ENCODE results near the gene PCDHB14. TPM values are rescaled to one million over a fixed set of nuclear protein-coding genes. Genes with fewer than 3 reads are reported as not detected.
"Not testable (repeated sequence)": the region's sequence is repeated elsewhere in the genome, so short reads cannot be mapped to it uniquely, and the experiment has no call there.

PCDHB14 gene
- total RNA-seq, 1 experiment from 2014 or later: 2.6 TPM

DNA sequence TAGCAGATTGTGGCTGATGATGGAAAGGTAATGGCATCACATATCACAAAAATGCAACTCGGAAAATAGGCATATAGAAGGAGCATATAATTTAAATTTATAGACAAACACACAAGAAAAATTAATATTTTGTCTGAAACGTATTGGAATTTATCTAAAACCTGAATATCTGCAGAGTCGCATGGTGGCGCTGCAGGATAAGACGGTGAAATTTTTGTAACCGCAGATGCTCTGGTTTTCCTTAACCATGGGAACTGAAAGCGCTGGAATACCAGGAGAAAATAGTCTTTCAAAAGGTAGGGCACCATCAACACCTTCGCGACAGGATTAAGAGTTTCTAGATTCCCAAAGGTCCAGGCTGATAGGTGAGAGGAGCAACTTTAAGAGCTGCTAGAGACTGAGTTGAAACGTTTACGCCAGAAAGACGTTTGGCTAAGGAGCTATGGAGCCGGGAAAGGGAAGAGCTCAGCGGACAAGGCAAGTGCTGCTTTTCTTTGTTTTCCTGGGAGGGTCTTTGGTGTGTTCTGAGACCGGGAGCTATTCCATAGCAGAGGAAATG, 11.0 kb downstream of the PCDHB14 start (continued):
- no peak for TF ChIP-seq ZBTB21 (CRISPR knock-in tag; IDR thresholded peaks at IDR 0.05; ENCODE audit: borderline replicate concordance)

DNA sequence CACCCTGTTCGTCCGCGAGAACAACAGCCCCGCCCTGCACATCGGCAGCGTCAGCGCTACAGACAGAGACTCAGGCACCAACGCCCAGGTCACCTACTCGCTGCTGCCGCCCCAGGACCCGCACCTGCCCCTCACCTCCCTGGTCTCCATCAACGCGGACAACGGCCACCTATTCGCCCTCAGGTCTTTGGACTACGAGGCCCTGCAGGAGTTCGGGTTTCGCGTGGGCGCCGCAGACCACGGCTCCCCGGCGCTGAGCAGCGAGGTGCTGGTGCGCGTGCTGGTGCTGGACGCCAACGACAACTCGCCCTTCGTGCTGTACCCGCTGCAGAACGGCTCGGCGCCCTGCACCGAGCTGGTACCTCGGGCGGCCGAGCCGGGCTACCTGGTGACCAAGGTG, 12.8 kb downstream of the PCDHB14 start:
- H3K4me3 Mint-ChIP-seq: not testable (repeated sequence)
- H3K9me3 Mint-ChIP-seq: peaks cover 30% of the 10 kb centered on the region

DNA sequence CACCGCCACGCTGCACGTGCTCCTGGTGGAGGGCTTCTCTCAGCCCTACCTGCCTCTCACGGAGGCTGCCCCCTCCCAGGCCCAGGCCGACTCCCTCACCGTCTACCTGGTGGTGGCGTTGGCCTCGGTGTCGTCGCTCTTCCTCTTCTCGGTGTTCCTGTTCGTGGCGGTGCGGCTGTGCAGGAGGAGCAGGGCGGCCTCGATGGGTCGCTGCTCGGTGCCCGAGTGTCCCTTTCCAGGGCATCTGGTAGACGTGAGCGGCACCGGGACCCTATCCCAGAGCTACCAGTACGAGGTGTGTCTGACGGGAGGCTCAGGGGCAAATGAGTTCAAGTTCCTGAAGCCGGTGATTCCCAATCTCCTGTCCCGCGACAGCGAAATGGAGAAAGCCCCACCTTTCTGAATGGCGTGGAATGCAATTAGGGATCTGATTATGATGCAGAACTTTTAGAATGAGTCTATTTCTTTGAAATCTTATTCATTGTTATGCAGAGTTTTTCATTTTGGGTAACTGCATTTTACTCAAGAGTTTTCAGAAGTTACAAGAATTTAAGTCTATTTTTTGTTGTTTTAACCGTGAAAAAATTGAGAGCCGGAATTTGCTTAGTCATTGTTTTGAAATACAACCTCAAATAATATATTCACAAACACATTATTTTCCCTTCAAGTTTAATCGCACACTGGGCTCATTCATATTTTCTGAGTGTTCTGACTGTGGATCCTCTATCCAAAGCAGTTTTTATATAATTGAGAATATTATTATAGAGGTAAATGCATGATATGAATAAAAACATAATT, 13.6 kb downstream of the PCDHB14 start:
- Mint-ChIP-seq H3K4me1 (peaks cover 5% of the 10 kb centered on the region), H3K27ac (peak overlapping the region; percentile 50; the same call in 1 of the 2 replicates), H3K27me3 (ENCODE audit: low read depth) (peaks cover 3% of the 10 kb centered on the region; the same call in 1 of the 2 replicates), H3K4me3 (no peak overlapping the region), H3K36me3 (peaks cover 29% of the 10 kb centered on the region), H3K9me3 (peaks cover 27% of the 10 kb centered on the region)
- TF ChIP-seq, protein P1, sequence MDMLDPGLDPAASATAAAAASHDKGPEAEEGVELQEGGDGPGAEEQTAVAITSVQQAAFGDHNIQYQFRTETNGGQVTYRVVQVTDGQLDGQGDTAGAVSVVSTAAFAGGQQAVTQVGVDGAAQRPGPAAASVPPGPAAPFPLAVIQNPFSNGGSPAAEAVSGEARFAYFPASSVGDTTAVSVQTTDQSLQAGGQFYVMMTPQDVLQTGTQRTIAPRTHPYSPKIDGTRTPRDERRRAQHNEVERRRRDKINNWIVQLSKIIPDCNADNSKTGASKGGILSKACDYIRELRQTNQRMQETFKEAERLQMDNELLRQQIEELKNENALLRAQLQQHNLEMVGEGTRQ (CRISPR knock-in tag; IDR thresholded peaks at IDR 0.05): no peak
- TF ChIP-seq CREM (CRISPR knock-in tag; IDR thresholded peaks at IDR 0.05): no peak
- TF ChIP-seq, protein P2, sequence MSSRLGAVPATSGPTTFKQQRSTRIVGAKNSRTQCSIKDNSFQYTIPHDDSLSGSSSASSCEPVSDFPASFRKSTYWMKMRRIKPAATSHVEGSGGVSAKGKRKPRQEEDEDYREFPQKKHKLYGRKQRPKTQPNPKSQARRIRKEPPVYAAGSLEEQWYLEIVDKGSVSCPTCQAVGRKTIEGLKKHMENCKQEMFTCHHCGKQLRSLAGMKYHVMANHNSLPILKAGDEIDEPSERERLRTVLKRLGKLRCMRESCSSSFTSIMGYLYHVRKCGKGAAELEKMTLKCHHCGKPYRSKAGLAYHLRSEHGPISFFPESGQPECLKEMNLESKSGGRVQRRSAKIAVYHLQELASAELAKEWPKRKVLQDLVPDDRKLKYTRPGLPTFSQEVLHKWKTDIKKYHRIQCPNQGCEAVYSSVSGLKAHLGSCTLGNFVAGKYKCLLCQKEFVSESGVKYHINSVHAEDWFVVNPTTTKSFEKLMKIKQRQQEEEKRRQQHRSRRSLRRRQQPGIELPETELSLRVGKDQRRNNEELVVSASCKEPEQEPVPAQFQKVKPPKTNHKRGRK (CRISPR knock-in tag; IDR thresholded peaks at IDR 0.05; ENCODE audit: borderline replicate concordance): no peak
- TF ChIP-seq FOXK1 (CRISPR knock-in tag; IDR thresholded peaks at IDR 0.05): no peak
- no peak for TF ChIP-seq RORB (CRISPR knock-in tag; IDR thresholded peaks at IDR 0.05)
- TF ChIP-seq, protein P3, sequence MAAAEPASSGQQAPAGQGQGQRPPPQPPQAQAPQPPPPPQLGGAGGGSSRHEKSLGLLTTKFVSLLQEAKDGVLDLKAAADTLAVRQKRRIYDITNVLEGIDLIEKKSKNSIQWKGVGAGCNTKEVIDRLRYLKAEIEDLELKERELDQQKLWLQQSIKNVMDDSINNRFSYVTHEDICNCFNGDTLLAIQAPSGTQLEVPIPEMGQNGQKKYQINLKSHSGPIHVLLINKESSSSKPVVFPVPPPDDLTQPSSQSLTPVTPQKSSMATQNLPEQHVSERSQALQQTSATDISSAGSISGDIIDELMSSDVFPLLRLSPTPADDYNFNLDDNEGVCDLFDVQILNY (CRISPR knock-in tag; IDR thresholded peaks at IDR 0.05): no peak
- TF ChIP-seq NR2C2 (CRISPR knock-in tag; IDR thresholded peaks at IDR 0.05): no peak
- TF ChIP-seq NFATC4 (CRISPR knock-in tag; IDR thresholded peaks at IDR 0.05): no peak
- ChIA-PET POLR2A (no interaction called here), CTCF (interaction anchor here (0.8 to 1.3 kb wide), 3 partner anchors 8 to 137 kb away, joined by 3 to 5 read pairs (median 4); partner anchors contain the start of genes PCDHB14, PCDHB15 and PCDHGA6)
- ATAC-seq (no peak), DNase-seq (ENCODE audit: low spot score) (no peak)

More for the DNA sequence above, 12.8 kb downstream of the PCDHB14 start:
- CTCF ChIA-PET: interaction anchor here (0.8 kb wide), 1 partner anchor 9 kb away, joined by 3 read pairs; the partner anchor contains the start of gene PCDHB15
- H3K4me1 Mint-ChIP-seq; DNase-seq (ENCODE audit: low spot score); H3K27ac Mint-ChIP-seq; POLR2A ChIA-PET; ATAC-seq; H3K27me3 Mint-ChIP-seq (ENCODE audit: low read depth): not testable (repeated sequence)
- peaks cover 30% of the 10 kb centered on the region for H3K36me3 Mint-ChIP-seq

DNA sequence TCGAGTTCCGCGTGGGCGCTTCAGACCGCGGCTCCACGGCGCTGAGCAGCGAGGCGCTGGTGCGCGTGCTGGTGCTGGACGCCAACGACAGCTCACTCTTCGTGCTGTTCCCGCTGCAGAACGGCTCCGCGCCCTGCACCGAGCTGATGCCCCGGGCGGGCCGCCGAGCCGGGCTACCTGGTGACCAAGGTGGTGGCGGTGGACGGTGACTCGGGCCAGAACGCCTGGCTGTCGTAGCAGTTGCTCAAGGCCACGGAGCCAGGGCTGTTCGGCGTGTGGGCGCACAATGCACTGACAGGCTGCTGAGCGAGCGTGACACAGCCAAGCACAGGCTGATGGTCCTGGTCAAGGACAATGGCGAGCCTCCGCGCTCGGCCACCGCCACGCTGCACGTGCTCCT, 18.4 kb downstream of the PCDHB14 start:
- CTCF ChIA-PET: no interaction called here
- H3K4me1 Mint-ChIP-seq: peaks cover 13% of the 10 kb centered on the region

More for the DNA sequence above, 18.4 kb downstream of the PCDHB14 start:
- H3K36me3 Mint-ChIP-seq: peaks cover 20% of the 10 kb centered on the region
- POLR2A ChIA-PET: no interaction called here
- ATAC-seq: no peak
- no peak for DNase-seq (ENCODE audit: low spot score)
- H3K27ac Mint-ChIP-seq: no peak overlapping the region
- TF ChIP-seq, protein P4, sequence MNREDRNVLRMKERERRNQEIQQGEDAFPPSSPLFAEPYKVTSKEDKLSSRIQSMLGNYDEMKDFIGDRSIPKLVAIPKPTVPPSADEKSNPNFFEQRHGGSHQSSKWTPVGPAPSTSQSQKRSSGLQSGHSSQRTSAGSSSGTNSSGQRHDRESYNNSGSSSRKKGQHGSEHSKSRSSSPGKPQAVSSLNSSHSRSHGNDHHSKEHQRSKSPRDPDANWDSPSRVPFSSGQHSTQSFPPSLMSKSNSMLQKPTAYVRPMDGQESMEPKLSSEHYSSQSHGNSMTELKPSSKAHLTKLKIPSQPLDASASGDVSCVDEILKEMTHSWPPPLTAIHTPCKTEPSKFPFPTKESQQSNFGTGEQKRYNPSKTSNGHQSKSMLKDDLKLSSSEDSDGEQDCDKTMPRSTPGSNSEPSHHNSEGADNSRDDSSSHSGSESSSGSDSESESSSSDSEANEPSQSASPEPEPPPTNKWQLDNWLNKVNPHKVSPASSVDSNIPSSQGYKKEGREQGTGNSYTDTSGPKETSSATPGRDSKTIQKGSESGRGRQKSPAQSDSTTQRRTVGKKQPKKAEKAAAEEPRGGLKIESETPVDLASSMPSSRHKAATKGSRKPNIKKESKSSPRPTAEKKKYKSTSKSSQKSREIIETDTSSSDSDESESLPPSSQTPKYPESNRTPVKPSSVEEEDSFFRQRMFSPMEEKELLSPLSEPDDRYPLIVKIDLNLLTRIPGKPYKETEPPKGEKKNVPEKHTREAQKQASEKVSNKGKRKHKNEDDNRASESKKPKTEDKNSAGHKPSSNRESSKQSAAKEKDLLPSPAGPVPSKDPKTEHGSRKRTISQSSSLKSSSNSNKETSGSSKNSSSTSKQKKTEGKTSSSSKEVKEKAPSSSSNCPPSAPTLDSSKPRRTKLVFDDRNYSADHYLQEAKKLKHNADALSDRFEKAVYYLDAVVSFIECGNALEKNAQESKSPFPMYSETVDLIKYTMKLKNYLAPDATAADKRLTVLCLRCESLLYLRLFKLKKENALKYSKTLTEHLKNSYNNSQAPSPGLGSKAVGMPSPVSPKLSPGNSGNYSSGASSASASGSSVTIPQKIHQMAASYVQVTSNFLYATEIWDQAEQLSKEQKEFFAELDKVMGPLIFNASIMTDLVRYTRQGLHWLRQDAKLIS (CRISPR knock-in tag; IDR thresholded peaks at IDR 0.05; ENCODE audit: borderline replicate concordance): no peak
- TF ChIP-seq TCF7 (CRISPR knock-in tag; IDR thresholded peaks at IDR 0.05; ENCODE audit: low read depth) (no peak), JAZF1 (CRISPR knock-in tag; IDR thresholded peaks at IDR 0.05) (no peak)
- TF ChIP-seq, protein P5, sequence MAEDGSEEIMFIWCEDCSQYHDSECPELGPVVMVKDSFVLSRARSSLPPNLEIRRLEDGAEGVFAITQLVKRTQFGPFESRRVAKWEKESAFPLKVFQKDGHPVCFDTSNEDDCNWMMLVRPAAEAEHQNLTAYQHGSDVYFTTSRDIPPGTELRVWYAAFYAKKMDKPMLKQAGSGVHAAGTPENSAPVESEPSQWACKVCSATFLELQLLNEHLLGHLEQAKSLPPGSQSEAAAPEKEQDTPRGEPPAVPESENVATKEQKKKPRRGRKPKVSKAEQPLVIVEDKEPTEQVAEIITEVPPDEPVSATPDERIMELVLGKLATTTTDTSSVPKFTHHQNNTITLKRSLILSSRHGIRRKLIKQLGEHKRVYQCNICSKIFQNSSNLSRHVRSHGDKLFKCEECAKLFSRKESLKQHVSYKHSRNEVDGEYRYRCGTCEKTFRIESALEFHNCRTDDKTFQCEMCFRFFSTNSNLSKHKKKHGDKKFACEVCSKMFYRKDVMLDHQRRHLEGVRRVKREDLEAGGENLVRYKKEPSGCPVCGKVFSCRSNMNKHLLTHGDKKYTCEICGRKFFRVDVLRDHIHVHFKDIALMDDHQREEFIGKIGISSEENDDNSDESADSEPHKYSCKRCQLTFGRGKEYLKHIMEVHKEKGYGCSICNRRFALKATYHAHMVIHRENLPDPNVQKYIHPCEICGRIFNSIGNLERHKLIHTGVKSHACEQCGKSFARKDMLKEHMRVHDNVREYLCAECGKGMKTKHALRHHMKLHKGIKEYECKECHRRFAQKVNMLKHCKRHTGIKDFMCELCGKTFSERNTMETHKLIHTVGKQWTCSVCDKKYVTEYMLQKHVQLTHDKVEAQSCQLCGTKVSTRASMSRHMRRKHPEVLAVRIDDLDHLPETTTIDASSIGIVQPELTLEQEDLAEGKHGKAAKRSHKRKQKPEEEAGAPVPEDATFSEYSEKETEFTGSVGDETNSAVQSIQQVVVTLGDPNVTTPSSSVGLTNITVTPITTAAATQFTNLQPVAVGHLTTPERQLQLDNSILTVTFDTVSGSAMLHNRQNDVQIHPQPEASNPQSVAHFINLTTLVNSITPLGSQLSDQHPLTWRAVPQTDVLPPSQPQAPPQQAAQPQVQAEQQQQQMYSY (CRISPR knock-in tag; IDR thresholded peaks at IDR 0.05): no peak
- peaks cover 13% of the 10 kb centered on the region for H3K9me3 Mint-ChIP-seq
- no peak overlapping the region for H3K4me3 Mint-ChIP-seq
- peaks cover 3% of the 10 kb centered on the region; the same call in 1 of the 2 replicates for H3K27me3 Mint-ChIP-seq (ENCODE audit: low read depth)

All from WTC11 (cell line).